ENCODE measurements around the gene GRIA1. TPM values are rescaled to one million over a fixed set of nuclear protein-coding genes. Genes with fewer than 3 reads are reported as not detected.

Gene GRIA1
- total RNA-seq, 1 experiment from 2014 or later: 0.81 TPM

DNA sequence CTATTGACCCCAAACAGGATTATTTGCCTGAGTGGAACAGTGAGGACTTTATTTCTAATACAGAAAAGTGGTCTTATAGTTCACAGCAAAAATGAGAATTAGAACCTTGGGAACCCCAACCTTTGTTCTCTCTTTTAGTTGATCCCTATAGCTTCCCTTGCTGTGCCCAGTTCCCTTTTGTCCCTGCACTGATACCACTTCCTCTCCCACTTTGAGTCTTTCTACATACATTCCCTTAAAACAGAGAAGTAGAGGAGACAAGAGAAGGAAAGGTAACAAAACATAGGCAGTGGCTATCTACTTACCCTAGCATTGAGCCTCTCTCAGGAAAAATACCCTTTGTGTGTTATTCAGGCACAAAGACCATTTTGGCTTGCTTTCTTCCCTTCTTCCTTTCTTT lies 301.8 kb downstream of the GRIA1 start:
- Mint-ChIP-seq H3K36me3 (no peaks in the 10 kb centered on the region), H3K9me3 (peaks cover 7% of the 10 kb centered on the region), H3K4me3 (no peak overlapping the region), H3K4me1 (peaks cover 22% of the 10 kb centered on the region), H3K27ac (0 out of 2 replicates have a peak overlapping the region, but pooled peaks have one; percentile 40), H3K27me3 (ENCODE audit: low read depth) (peaks cover 5% of the 10 kb centered on the region; the same call in 1 of the 2 replicates)
- CTCF ChIA-PET: interaction anchor here (1.0 kb wide), 1 partner anchor 36 kb away, joined by 3 read pairs; no protein-coding TSS in a partner anchor
- DNase-seq (ENCODE audit: low spot score) (no peak), ATAC-seq (no peak)
- POLR2A ChIA-PET: no interaction called here
- TF ChIP-seq PRDM15 (CRISPR knock-in tag; IDR thresholded peaks at IDR 0.05): no peak
- no peak for TF ChIP-seq CREB1 (CRISPR knock-in tag; IDR thresholded peaks at IDR 0.05)
- TF ChIP-seq ZBTB21 (CRISPR knock-in tag; IDR thresholded peaks at IDR 0.05; ENCODE audit: borderline replicate concordance): no peak
- TF ChIP-seq ZNF671 (CRISPR knock-in tag; IDR thresholded peaks at IDR 0.05): no peak
- TF ChIP-seq, protein P1, sequence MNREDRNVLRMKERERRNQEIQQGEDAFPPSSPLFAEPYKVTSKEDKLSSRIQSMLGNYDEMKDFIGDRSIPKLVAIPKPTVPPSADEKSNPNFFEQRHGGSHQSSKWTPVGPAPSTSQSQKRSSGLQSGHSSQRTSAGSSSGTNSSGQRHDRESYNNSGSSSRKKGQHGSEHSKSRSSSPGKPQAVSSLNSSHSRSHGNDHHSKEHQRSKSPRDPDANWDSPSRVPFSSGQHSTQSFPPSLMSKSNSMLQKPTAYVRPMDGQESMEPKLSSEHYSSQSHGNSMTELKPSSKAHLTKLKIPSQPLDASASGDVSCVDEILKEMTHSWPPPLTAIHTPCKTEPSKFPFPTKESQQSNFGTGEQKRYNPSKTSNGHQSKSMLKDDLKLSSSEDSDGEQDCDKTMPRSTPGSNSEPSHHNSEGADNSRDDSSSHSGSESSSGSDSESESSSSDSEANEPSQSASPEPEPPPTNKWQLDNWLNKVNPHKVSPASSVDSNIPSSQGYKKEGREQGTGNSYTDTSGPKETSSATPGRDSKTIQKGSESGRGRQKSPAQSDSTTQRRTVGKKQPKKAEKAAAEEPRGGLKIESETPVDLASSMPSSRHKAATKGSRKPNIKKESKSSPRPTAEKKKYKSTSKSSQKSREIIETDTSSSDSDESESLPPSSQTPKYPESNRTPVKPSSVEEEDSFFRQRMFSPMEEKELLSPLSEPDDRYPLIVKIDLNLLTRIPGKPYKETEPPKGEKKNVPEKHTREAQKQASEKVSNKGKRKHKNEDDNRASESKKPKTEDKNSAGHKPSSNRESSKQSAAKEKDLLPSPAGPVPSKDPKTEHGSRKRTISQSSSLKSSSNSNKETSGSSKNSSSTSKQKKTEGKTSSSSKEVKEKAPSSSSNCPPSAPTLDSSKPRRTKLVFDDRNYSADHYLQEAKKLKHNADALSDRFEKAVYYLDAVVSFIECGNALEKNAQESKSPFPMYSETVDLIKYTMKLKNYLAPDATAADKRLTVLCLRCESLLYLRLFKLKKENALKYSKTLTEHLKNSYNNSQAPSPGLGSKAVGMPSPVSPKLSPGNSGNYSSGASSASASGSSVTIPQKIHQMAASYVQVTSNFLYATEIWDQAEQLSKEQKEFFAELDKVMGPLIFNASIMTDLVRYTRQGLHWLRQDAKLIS (CRISPR knock-in tag; IDR thresholded peaks at IDR 0.05; ENCODE audit: borderline replicate concordance): no peak
- no peak for TF ChIP-seq ZNF263 (CRISPR knock-in tag; IDR thresholded peaks at IDR 0.05; ENCODE audit: low read depth)
- TF ChIP-seq ZNF396 (CRISPR knock-in tag; IDR thresholded peaks at IDR 0.05; ENCODE audit: borderline replicate concordance): no peak

DNA sequence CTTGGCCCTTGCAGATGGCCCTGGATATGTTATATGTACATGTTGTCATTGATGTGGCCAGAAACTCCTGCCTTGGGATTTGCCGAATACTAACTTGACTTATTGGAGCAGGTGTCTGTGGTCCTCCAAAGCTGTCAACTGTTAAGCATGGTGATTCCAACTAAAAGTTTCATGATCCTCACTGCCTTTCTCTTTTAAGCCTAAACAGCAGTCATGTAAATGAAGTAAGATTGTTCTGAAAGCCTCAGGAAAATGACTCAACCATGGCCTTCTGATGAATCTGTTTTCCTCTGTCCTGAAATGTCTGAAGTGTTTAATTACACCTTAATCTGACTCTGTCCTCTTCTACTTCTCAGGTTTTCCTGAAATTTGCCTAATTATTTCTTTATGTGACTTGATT lies 303.2 kb downstream of the GRIA1 start:
- H3K27me3 Mint-ChIP-seq (ENCODE audit: low read depth): no peaks in the 10 kb centered on the region
- H3K9me3 Mint-ChIP-seq: no peaks in the 10 kb centered on the region
- ATAC-seq (no peak), DNase-seq (ENCODE audit: low spot score) (no peak)
- H3K27ac Mint-ChIP-seq: no peak overlapping the region
- ChIA-PET POLR2A (no interaction called here), CTCF (no interaction called here)
- H3K36me3 Mint-ChIP-seq: no peaks in the 10 kb centered on the region
- peaks cover 20% of the 10 kb centered on the region for H3K4me1 Mint-ChIP-seq
- TF ChIP-seq, protein P2, sequence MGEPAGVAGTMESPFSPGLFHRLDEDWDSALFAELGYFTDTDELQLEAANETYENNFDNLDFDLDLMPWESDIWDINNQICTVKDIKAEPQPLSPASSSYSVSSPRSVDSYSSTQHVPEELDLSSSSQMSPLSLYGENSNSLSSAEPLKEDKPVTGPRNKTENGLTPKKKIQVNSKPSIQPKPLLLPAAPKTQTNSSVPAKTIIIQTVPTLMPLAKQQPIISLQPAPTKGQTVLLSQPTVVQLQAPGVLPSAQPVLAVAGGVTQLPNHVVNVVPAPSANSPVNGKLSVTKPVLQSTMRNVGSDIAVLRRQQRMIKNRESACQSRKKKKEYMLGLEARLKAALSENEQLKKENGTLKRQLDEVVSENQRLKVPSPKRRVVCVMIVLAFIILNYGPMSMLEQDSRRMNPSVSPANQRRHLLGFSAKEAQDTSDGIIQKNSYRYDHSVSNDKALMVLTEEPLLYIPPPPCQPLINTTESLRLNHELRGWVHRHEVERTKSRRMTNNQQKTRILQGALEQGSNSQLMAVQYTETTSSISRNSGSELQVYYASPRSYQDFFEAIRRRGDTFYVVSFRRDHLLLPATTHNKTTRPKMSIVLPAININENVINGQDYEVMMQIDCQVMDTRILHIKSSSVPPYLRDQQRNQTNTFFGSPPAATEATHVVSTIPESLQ (CRISPR knock-in tag; IDR thresholded peaks at IDR 0.05): no peak
- H3K4me3 Mint-ChIP-seq: no peak overlapping the region

DNA sequence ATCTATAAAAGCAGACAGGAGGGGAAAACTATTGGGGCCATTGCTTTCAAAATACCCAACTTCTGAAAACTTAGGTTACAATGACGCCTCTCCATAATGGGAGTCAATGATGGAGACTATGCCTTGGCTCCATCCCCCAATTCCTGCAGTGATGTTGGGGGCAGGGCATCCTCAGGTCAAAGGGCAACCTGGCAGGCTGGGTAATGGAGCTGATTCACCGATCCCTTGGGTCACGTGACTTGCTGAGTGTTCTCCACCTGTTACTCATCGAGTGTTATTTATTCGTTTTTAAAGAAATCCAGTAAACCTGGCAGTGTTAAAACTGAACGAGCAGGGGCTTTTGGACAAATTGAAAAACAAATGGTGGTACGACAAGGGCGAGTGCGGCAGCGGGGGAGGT lies 303.9 kb downstream of the GRIA1 start:
- Mint-ChIP-seq H3K9me3 (no peaks in the 10 kb centered on the region), H3K36me3 (no peaks in the 10 kb centered on the region), H3K4me1 (peaks cover 20% of the 10 kb centered on the region), H3K4me3 (no peak overlapping the region), H3K27me3 (ENCODE audit: low read depth) (no peaks in the 10 kb centered on the region), H3K27ac (no peak overlapping the region)
- ATAC-seq (no peak), DNase-seq (ENCODE audit: low spot score) (no peak)
- TF ChIP-seq USF2 (CRISPR knock-in tag; IDR thresholded peaks at IDR 0.05) (peak; percentile 49; the same call in 1 of the 2 replicates), ZSCAN18 (CRISPR knock-in tag; IDR thresholded peaks at IDR 0.05) (no peak)
- POLR2A ChIA-PET: no interaction called here
- CTCF ChIA-PET: no interaction called here

Measured in WTC11 (cell line).